Lower leg skin (tissue), 4 donors: ENCODE measurements around the gene ZBTB37. TPM values are rescaled to one million over a fixed set of nuclear protein-coding genes. Genes with fewer than 3 reads are reported as not detected.

ENCODE experiments used
- DNase-seq, 2 donors: peaks; one replicate each; pipeline ENCODE4 v3.0.0-alpha.2; 2019; ENCODE audit warnings: low spot score in 2 of 2
- H3K4me3 ChIP-seq: fragments of 200-600 bp; sonication (generic); 2 replicates; pipeline ENCODE4 v1.5.1; 2017; ENCODE audit warnings: mild to moderate bottlenecking, low read depth; ENCODE audit not compliant: poor library complexity, severe bottlenecking
- POLR2A ChIP-seq, 2 donors: fragments of 450-650 bp; IDR thresholded peaks; one replicate each; pipeline ENCODE4 v1.6.1; 2016 to 2017; ENCODE audit warnings: antibody characterized with exemption in 2 of 2, mild to moderate bottlenecking in 1 of 2, moderate library complexity in 1 of 2
- WGBS, 2 donors: methylation state at CpG; one replicate each; pipeline ENCODE4 v1.1.5; 2018; 5-methylcytosine and 5-hydroxymethylcytosine counted together
- intact Hi-C: fragments of 100-400 bp; cut with DNase I; formaldehyde crosslinking; loops from one replicate; pipeline ENCODE4 v1.15.0; 2023; ENCODE audit warnings: low total_unique reads
- total RNA-seq, 4 donors: library from RNA; depleted of rRNA; stranded (reverse); fragments of >200 nt; gene quantifications; one replicate each; pipeline ENCODE4 v1.1.0, GENCODE V29; 2016
- TF ChIP-seq, protein P1 (sequence below), 3 donors: fragments of 450-650 bp; IDR thresholded peaks; one replicate each; pipeline ENCODE4 v1.5.1; 2016; ENCODE audit warnings: antibody characterized with exemption in 3 of 3, mild to moderate bottlenecking in 3 of 3, moderate library complexity in 2 of 3

ZBTB37 gene
- total RNA-seq, 4 donors from 2014 or later, result 5.1 to 9.6 (median 7.3) TPM

DNA sequence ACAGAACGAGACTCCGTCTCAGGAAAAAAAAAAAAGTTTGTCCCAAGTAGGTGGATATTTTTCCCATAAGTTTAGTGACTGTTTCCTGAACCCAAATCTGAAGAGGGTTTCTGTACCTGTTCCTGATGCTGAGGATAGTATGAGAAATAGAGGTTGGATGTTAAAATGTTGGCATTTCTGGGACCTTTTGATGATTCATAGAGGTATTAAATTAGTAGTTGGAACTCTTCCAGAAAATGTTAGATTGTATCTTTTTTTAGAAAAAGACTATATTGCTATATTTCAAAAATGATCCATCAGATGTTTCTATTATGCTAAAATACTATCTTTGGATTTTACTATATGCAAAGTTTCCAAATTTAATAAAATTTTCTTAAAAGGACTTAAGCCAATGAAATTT lies 40.6 kb upstream of the ZBTB37 start:
- no peak for DNase-seq
- intact Hi-C loops, result no loop called here
- no peak overlapping the region for H3K4me3 ChIP-seq
- TF ChIP-seq, protein P1, sequence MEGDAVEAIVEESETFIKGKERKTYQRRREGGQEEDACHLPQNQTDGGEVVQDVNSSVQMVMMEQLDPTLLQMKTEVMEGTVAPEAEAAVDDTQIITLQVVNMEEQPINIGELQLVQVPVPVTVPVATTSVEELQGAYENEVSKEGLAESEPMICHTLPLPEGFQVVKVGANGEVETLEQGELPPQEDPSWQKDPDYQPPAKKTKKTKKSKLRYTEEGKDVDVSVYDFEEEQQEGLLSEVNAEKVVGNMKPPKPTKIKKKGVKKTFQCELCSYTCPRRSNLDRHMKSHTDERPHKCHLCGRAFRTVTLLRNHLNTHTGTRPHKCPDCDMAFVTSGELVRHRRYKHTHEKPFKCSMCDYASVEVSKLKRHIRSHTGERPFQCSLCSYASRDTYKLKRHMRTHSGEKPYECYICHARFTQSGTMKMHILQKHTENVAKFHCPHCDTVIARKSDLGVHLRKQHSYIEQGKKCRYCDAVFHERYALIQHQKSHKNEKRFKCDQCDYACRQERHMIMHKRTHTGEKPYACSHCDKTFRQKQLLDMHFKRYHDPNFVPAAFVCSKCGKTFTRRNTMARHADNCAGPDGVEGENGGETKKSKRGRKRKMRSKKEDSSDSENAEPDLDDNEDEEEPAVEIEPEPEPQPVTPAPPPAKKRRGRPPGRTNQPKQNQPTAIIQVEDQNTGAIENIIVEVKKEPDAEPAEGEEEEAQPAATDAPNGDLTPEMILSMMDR (IDR thresholded peaks at IDR 0.05), result no peak
- no peak for TF ChIP-seq POLR2A (IDR thresholded peaks at IDR 0.05)
- WGBS, 2 donors, result 85 to 91% methylated on average over 2 of the region's 2 CpGs

GRCh38 chr1:173832748-173833147 lies 35.4 kb upstream of the ZBTB37 start:
- WGBS, 2 donors, result 100% methylated on average over 1 of the region's 1 CpG
- intact Hi-C loops, result no loop called here

GRCh38 chr1:173852105-173852504 lies 16.1 kb upstream of the ZBTB37 start:
- 91 to 92% methylated on average over 4 of the region's 4 CpGs for WGBS, 2 donors
- DNase-seq, result no peak
- intact Hi-C loops, result no loop called here
- no peak overlapping the region for H3K4me3 ChIP-seq
- TF ChIP-seq, protein P1 (IDR thresholded peaks at IDR 0.05), result no peak
- no peak for TF ChIP-seq POLR2A (IDR thresholded peaks at IDR 0.05)

More at GRCh38 chr1:173832748-173833147, 35.4 kb upstream of the ZBTB37 start:
- no peak for TF ChIP-seq POLR2A (IDR thresholded peaks at IDR 0.05)
- TF ChIP-seq, protein P1 (IDR thresholded peaks at IDR 0.05), result no peak
- H3K4me3 ChIP-seq, result no peak overlapping the region
- no peak for DNase-seq

DNA sequence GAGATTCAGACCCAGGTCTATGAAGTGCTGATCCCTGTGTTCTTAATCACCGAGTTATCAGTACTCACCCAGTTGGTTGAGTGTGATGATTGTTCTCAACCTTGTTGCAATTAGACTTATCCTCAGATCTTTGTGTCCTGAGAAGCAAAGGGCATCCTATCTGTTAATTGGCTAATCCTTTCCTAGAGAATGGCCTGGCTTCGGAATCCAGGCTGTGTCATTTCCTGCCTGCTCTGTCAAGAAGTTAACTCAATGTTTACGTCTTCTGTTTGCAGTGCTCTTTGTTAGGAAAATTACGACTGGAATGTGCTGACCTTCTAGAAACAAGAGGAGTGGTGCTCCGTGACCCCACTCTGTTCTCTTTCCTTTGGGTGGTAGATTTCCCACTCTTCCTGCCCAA lies 15.1 kb upstream of the ZBTB37 start:
- no peak for TF ChIP-seq POLR2A (IDR thresholded peaks at IDR 0.05)
- TF ChIP-seq, protein P1 (IDR thresholded peaks at IDR 0.05), result no peak
- no peak for DNase-seq
- no peak overlapping the region for H3K4me3 ChIP-seq
- intact Hi-C loops, result no loop called here
- WGBS, 2 donors, result 65 to 66% methylated on average over 5 of the region's 5 CpGs

- intact Hi-C loops, result no loop called here
- TF ChIP-seq, protein P1 (IDR thresholded peaks at IDR 0.05), result no peak
- no peak for TF ChIP-seq POLR2A (IDR thresholded peaks at IDR 0.05)
- 86 to 87% methylated on average over 1 of the region's 1 CpG for WGBS, 2 donors
- H3K4me3 ChIP-seq, result no peak overlapping the region
- DNase-seq, result no peak
Observed at GRCh38 chr1:173856014-173856413, 12.2 kb upstream of the ZBTB37 start.

GRCh38 chr1:173856903-173857302 lies 11.3 kb upstream of the ZBTB37 start:
- no peak overlapping the region for H3K4me3 ChIP-seq
- TF ChIP-seq, protein P1 (IDR thresholded peaks at IDR 0.05), result no peak
- TF ChIP-seq POLR2A (IDR thresholded peaks at IDR 0.05), result no peak
- DNase-seq, result no peak
- intact Hi-C loops, result no loop called here
- WGBS, 2 donors, result 91 to 92% methylated on average over 2 of the region's 2 CpGs
